Measurements from ENCODE around the gene DMXL1.

Gene DMXL1

GRCh38 chr5:119291877-119292276 lies 221.0 kb downstream of the DMXL1 start:
- TF ChIP-seq CTCF (IDR thresholded peaks at IDR 0.05; ENCODE audit: low read depth, low read length, missing control alignments) = no peak
- no peak for DNase-seq (ENCODE audit: low read depth)
- H3K4me3 ChIP-seq (ENCODE audit: low read depth, low read length) = no peak overlapping the region

GRCh38 chr5:119292701-119293515 lies 222.0 kb downstream of the DMXL1 start:
- H3K4me3 ChIP-seq (ENCODE audit: low read depth, low read length) = no peak overlapping the region
- no peak for DNase-seq (ENCODE audit: low read depth)
- TF ChIP-seq CTCF (IDR thresholded peaks at IDR 0.05; ENCODE audit: low read depth, low read length, missing control alignments) = no peak

GRCh38 chr5:119293516-119293829 lies 222.6 kb downstream of the DMXL1 start:
- H3K4me3 ChIP-seq (ENCODE audit: low read depth, low read length) = no peak overlapping the region
- DNase-seq (ENCODE audit: low read depth) = no peak
- TF ChIP-seq CTCF (IDR thresholded peaks at IDR 0.05; ENCODE audit: low read depth, low read length, missing control alignments) = no peak
